CD4-positive, alpha-beta memory T cell (primary cell): ENCODE data around the gene RTF1. TPM values are rescaled to one million over a fixed set of nuclear protein-coding genes. Genes with fewer than 3 reads are reported as not detected.
A peak's percentile ranks its signal among the peaks of the same experiment; 100 is the strongest.

Experiments
- CTCF ChIA-PET: fragments of 350-600 bp; sonication (Branson Sonifier 250); formaldehyde crosslinking; loops from one replicate; lab custom pipeline; 2021; ENCODE audit warnings: inconsistent platforms; ENCODE audit not compliant: partially characterized antibody; lab: Charles Lee
- POLR2A ChIA-PET: fragments of 350-600 bp; sonication (Branson Sonifier 250); formaldehyde crosslinking; loops from one replicate; lab custom pipeline; 2021; ENCODE audit not compliant: partially characterized antibody; lab: Charles Lee
- DNase-seq, 5 donors: peaks; one replicate each; pipeline versions ENCODE4 v3.0.0 to v3.0.0-alpha.2; 2020 to 2022; ENCODE audit warnings: mixed read lengths in 1 of 5
- H3K27ac ChIP-seq: one replicate; pipeline ENCODE4 v1.7.0; 2013; ENCODE audit warnings: low read depth, low read length
- H3K27me3 ChIP-seq: 2 replicates; pipeline ENCODE4 v1.7.0; 2013; ENCODE audit warnings: mild to moderate bottlenecking, low read length, moderate library complexity; ENCODE audit not compliant: insufficient read depth
- H3K36me3 ChIP-seq: 2 replicates; pipeline ENCODE4 v1.7.0; 2013; ENCODE audit warnings: mild to moderate bottlenecking, low read length, moderate library complexity; ENCODE audit not compliant: insufficient read depth
- H3K4me1 ChIP-seq: 2 replicates; pipeline ENCODE4 v1.7.0; 2013; ENCODE audit warnings: mild to moderate bottlenecking, low read length, moderate library complexity; ENCODE audit not compliant: insufficient read depth
- H3K4me3 ChIP-seq, 2 donors: one replicate each; pipeline ENCODE4 v1.7.0; 2013; ENCODE audit warnings: low read length in 2 of 2, mild to moderate bottlenecking in 1 of 2
- H3K9me3 ChIP-seq, 2 donors: one replicate each; pipeline ENCODE4 v1.7.0; 2013; ENCODE audit warnings: low read length in 2 of 2, control low read depth in 1 of 2; ENCODE audit not compliant: control insufficient read depth in 1 of 2
- H3K27ac Mint-ChIP-seq, 7 donors: one replicate each; pipeline ENCODE4 v1.8.0; 2020 to 2021; ENCODE audit warnings: mixed read lengths in 7 of 7, mild to moderate bottlenecking in 6 of 7, inconsistent platforms in 3 of 7, moderate library complexity in 3 of 7
- H3K27me3 Mint-ChIP-seq, 2 donors: one replicate each; pipeline ENCODE4 v1.8.0; 2020 to 2021; ENCODE audit warnings: mixed read lengths in 2 of 2
- H3K36me3 Mint-ChIP-seq, 2 donors: one replicate each; pipeline ENCODE4 v1.8.0; 2020 to 2021; ENCODE audit warnings: mixed read lengths in 2 of 2, inconsistent platforms in 1 of 2, mild to moderate bottlenecking in 1 of 2
- H3K4me1 Mint-ChIP-seq, 4 donors: one replicate each; pipeline ENCODE4 v1.8.0; 2020 to 2021; ENCODE audit warnings: mixed read lengths in 4 of 4, mild to moderate bottlenecking in 1 of 4
- H3K4me3 Mint-ChIP-seq, 8 donors: one replicate each; pipeline ENCODE4 v1.8.0; 2020 to 2021; ENCODE audit warnings: mixed read lengths in 8 of 8, mild to moderate bottlenecking in 7 of 8, moderate library complexity in 6 of 8, inconsistent platforms in 3 of 8
- H3K9me3 Mint-ChIP-seq, 8 donors: one replicate each; pipeline ENCODE4 v1.8.0; 2020 to 2021; ENCODE audit warnings: mixed read lengths in 8 of 8, mild to moderate bottlenecking in 5 of 8, inconsistent platforms in 3 of 8, moderate library complexity in 1 of 8
- intact Hi-C: fragments of 100-400 bp; cut with micrococcal nuclease; formaldehyde crosslinking; loops from one replicate; pipeline ENCODE4 v1.15.1; 2023
- polyA plus RNA-seq, 2 donors: library from polyadenylated mRNA; unstranded; fragments of 300-500 nt; fragmentation: Illumina TruSeq; gene quantifications; one replicate each; pipeline ENCODE4 v1.2.3, GENCODE V29; 2021
- total RNA-seq, 2 experiments: library from RNA; stranded (reverse); gene quantifications; one replicate each; pipeline ENCODE4 v1.2.3, GENCODE V29; 2021

Gene RTF1
- total and polyA plus RNA-seq, 4 experiments from 2014 or later, result 7.4 to 35.9 (median 30.8) TPM

- Histone ChIP-seq H3K4me3 (no peak overlapping the region), H3K27me3 (no peaks in the 10 kb centered on the region), H3K36me3 (peaks cover 47% of the 10 kb centered on the region), H3K9me3 (no peaks in the 10 kb centered on the region), H3K27ac (no peak overlapping the region), H3K4me1 (peaks cover 20% of the 10 kb centered on the region)
- no peaks in the 10 kb centered on the region for H3K27me3 Mint-ChIP-seq
- no peaks in the 10 kb centered on the region for H3K9me3 Mint-ChIP-seq
- CTCF ChIA-PET, result interaction anchor here (1.3 to 2.0 kb wide), 2 partner anchors 10 to 14 kb away, joined by 3 to 10 read pairs; no protein-coding TSS in a partner anchor
- no peak overlapping the region for H3K4me3 Mint-ChIP-seq
- peaks cover 43 to 59% of the 10 kb centered on the region in 2 donors for H3K36me3 Mint-ChIP-seq
- peaks cover 11 to 21% (median 16%) of the 10 kb centered on the region in 4 donors for H3K4me1 Mint-ChIP-seq
- H3K27ac Mint-ChIP-seq, result peak overlapping the region in 3 of 7 donors; percentile 56 to 62 (median 60)
- DNase-seq, result no peak
- POLR2A ChIA-PET, result interaction anchor here (1.6 kb wide), 1 partner anchor 13 kb away, joined by 4 read pairs; the partner anchor contains the start of gene ITPKA
- intact Hi-C loops, result no loop called here
Measured at GRCh38 chr15:41480396-41481140, 63.7 kb downstream of the RTF1 start.

- CTCF ChIA-PET, result interaction anchor here (2.0 kb wide), 1 partner anchor 16 kb away, joined by 10 read pairs; no protein-coding TSS in a partner anchor
Measured at GRCh38 chr15:41482110-41482877, 65.4 kb downstream of the RTF1 start.

GRCh38 chr15:41483115-41483514 is 66.2 kb downstream of the RTF1 start:
- peak; percentile 31 to 70 (median 41) for DNase-seq
- ChIA-PET POLR2A (interaction anchor here (3.0 kb wide), 1 partner anchor 10 kb away, joined by 10 read pairs; the partner anchor contains the start of gene ITPKA), CTCF (interaction anchor here (2.8 kb wide), 1 partner anchor 17 kb away, joined by 11 read pairs; no protein-coding TSS in a partner anchor)
- no peaks in the 10 kb centered on the region for H3K9me3 Mint-ChIP-seq
- Histone ChIP-seq H3K27me3 (no peaks in the 10 kb centered on the region), H3K4me3 (peak overlapping the region in 1 of 2 donors; percentile 7), H3K36me3 (peaks cover 24% of the 10 kb centered on the region), H3K4me1 (peaks cover 20% of the 10 kb centered on the region), H3K27ac (peak overlapping the region; percentile 46), H3K9me3 (no peaks in the 10 kb centered on the region)
- no peaks in the 10 kb centered on the region for H3K27me3 Mint-ChIP-seq
- peaks cover 24 to 38% of the 10 kb centered on the region in 2 donors for H3K36me3 Mint-ChIP-seq
- H3K4me1 Mint-ChIP-seq, result peaks cover 11 to 26% (median 20%) of the 10 kb centered on the region in 4 donors
- H3K27ac Mint-ChIP-seq, result peak overlapping the region; percentile 76 to 93 (median 84)
- intact Hi-C loops, result no loop called here
- H3K4me3 Mint-ChIP-seq, result peak overlapping the region; percentile 60 to 86 (median 76)

More at GRCh38 chr15:41482110-41482877, 65.4 kb downstream of the RTF1 start:
- Histone ChIP-seq H3K9me3 (no peaks in the 10 kb centered on the region), H3K4me1 (peaks cover 20% of the 10 kb centered on the region), H3K36me3 (peaks cover 30% of the 10 kb centered on the region), H3K4me3 (no peak overlapping the region), H3K27ac (peak overlapping the region; percentile 46), H3K27me3 (no peaks in the 10 kb centered on the region)
- H3K27ac Mint-ChIP-seq, result peak overlapping the region in 6 of 7 donors; percentile 76 to 93 (median 81)
- H3K36me3 Mint-ChIP-seq, result peaks cover 28 to 43% of the 10 kb centered on the region in 2 donors
- H3K4me1 Mint-ChIP-seq, result peaks cover 11 to 21% (median 16%) of the 10 kb centered on the region in 4 donors
- peak overlapping the region in 2 of 8 donors; percentile 79 to 86 for H3K4me3 Mint-ChIP-seq
- no peak for DNase-seq
- POLR2A ChIA-PET, result interaction anchor here (0.6 to 3.0 kb wide), 3 partner anchors 11 to 233 kb away, joined by 3 to 10 read pairs (median 4); partner anchors contain the start of gene ITPKA
- no peaks in the 10 kb centered on the region for H3K27me3 Mint-ChIP-seq
- intact Hi-C loops, result no loop called here
- no peaks in the 10 kb centered on the region for H3K9me3 Mint-ChIP-seq

- Histone ChIP-seq H3K4me1 (peaks cover 20% of the 10 kb centered on the region), H3K9me3 (no peaks in the 10 kb centered on the region), H3K36me3 (peaks cover 21% of the 10 kb centered on the region), H3K4me3 (peak overlapping the region in 1 of 2 donors; percentile 7), H3K27ac (peak overlapping the region; percentile 46), H3K27me3 (no peaks in the 10 kb centered on the region)
- POLR2A ChIA-PET, result interaction anchor here (0.8 to 3.0 kb wide), 2 partner anchors 10 to 12 kb away, joined by 3 to 10 read pairs; partner anchors contain the start of gene ITPKA
- intact Hi-C loops, result no loop called here
- Mint-ChIP-seq H3K4me1 (peaks cover 11 to 27% (median 20%) of the 10 kb centered on the region in 4 donors), H3K27ac (peak overlapping the region; percentile 76 to 93 (median 84)), H3K4me3 (peak overlapping the region; percentile 60 to 86 (median 76)), H3K9me3 (no peaks in the 10 kb centered on the region), H3K36me3 (peaks cover 21 to 36% of the 10 kb centered on the region in 2 donors), H3K27me3 (no peaks in the 10 kb centered on the region)
- DNase-seq, result peak in 3 of 5 donors; percentile 15 to 30 (median 23)
- CTCF ChIA-PET, result interaction anchor here (2.8 kb wide), 1 partner anchor 17 kb away, joined by 11 read pairs; no protein-coding TSS in a partner anchor
Measured at GRCh38 chr15:41483519-41483918, 66.6 kb downstream of the RTF1 start.

- Histone ChIP-seq H3K27me3 (no peaks in the 10 kb centered on the region), H3K4me3 (no peak overlapping the region), H3K36me3 (peaks cover 8% of the 10 kb centered on the region), H3K4me1 (peaks cover 20% of the 10 kb centered on the region), H3K9me3 (no peaks in the 10 kb centered on the region), H3K27ac (no peak overlapping the region)
- intact Hi-C loops, result no loop called here
- ChIA-PET POLR2A (interaction anchor here (3.0 kb wide), 1 partner anchor 8 kb away, joined by 10 read pairs; the partner anchor contains the start of gene ITPKA), CTCF (interaction anchor here (2.8 kb wide), 1 partner anchor 19 kb away, joined by 11 read pairs; no protein-coding TSS in a partner anchor)
- no peak for DNase-seq
- peaks cover 11 to 22% of the 10 kb centered on the region in 2 donors for H3K36me3 Mint-ChIP-seq
- no peak overlapping the region for H3K4me3 Mint-ChIP-seq
- peak overlapping the region in 2 of 7 donors; percentile 35 to 74 for H3K27ac Mint-ChIP-seq
- H3K9me3 Mint-ChIP-seq, result no peaks in the 10 kb centered on the region
- no peaks in the 10 kb centered on the region for H3K27me3 Mint-ChIP-seq
- H3K4me1 Mint-ChIP-seq, result peaks cover 11 to 28% (median 20%) of the 10 kb centered on the region in 4 donors
Measured at GRCh38 chr15:41484937-41485625, 68.2 kb downstream of the RTF1 start.

GRCh38 chr15:41486286-41486685 is 69.4 kb downstream of the RTF1 start:
- Histone ChIP-seq H3K4me1 (peaks cover 20% of the 10 kb centered on the region), H3K4me3 (no peak overlapping the region), H3K36me3 (no peaks in the 10 kb centered on the region), H3K9me3 (no peaks in the 10 kb centered on the region), H3K27ac (no peak overlapping the region), H3K27me3 (no peaks in the 10 kb centered on the region)
- CTCF ChIA-PET, result no interaction called here
- intact Hi-C loops, result no loop called here
- peaks cover 14 to 32% (median 23%) of the 10 kb centered on the region in 4 donors for H3K4me1 Mint-ChIP-seq
- H3K9me3 Mint-ChIP-seq, result no peaks in the 10 kb centered on the region
- POLR2A ChIA-PET, result no interaction called here
- H3K4me3 Mint-ChIP-seq, result no peak overlapping the region
- no peak overlapping the region for H3K27ac Mint-ChIP-seq
- H3K36me3 Mint-ChIP-seq, result peaks cover 0 to 10% of the 10 kb centered on the region in 2 donors
- no peak for DNase-seq
- H3K27me3 Mint-ChIP-seq, result no peaks in the 10 kb centered on the region
